H1 (cell line): Measurements from ENCODE around the gene PRKD3. TPM values are rescaled to one million over a fixed set of nuclear protein-coding genes. Genes with fewer than 3 reads are reported as not detected.

Experiments used
- CTCF ChIA-PET: fragments of 300-600 bp; sonication (Branson Sonifier 250); formaldehyde crosslinking; loops from one replicate; lab custom pipeline; 2021; ENCODE audit not compliant: partially characterized antibody; lab: Charles Lee
- POLR2A ChIA-PET: fragments of 300-600 bp; sonication (Branson Sonifier 250); formaldehyde crosslinking; loops from one replicate; lab custom pipeline; 2021; ENCODE audit warnings: inconsistent platforms; ENCODE audit not compliant: partially characterized antibody; lab: Charles Lee
- DNase-seq, 2 experiments: peaks; one replicate each; pipeline versions ENCODE4 v3.0.0 to v3.0.0-alpha.2; 2010 to 2022; ENCODE audit warnings: low spot score in 2 of 2, low read depth in 1 of 2, mixed read lengths in 1 of 2
- FAIRE-seq: peaks from 2 replicates; lab custom pipeline; 2011; peaks lifted over from hg19 to GRCh38; lab: Jason Lieb, UNC
- H2AFZ ChIP-seq: 2 replicates; pipeline ENCODE4 v1.8.1; 2012; ENCODE audit warnings: low read length, inconsistent platforms
- H2AK5ac ChIP-seq: 2 replicates; pipeline ENCODE4 v1.6.1; 2013; ENCODE audit warnings: low read depth, low read length
- H2BK120ac ChIP-seq: replicated peaks from 2 replicates; pipeline ENCODE3; 2013; ENCODE audit warnings: low read depth, low read length, inconsistent platforms
- H2BK12ac ChIP-seq: 2 replicates; pipeline ENCODE4 v1.6.1; 2013; ENCODE audit warnings: low read depth, low read length
- H2BK15ac ChIP-seq: 2 replicates; pipeline ENCODE4 v1.6.1; 2013; ENCODE audit warnings: low read length
- H2BK20ac ChIP-seq: 2 replicates; pipeline ENCODE4 v1.6.1; 2013; ENCODE audit warnings: low read length
- H2BK5ac ChIP-seq: 2 replicates; pipeline ENCODE4 v1.6.1; 2013; ENCODE audit warnings: low read depth, low read length
- H3K14ac ChIP-seq: 2 replicates; pipeline ENCODE4 v1.6.1; 2013; ENCODE audit warnings: inconsistent platforms; ENCODE audit not compliant: insufficient read length
- H3K18ac ChIP-seq: 2 replicates; pipeline ENCODE4 v1.6.1; 2013; ENCODE audit warnings: low read length; ENCODE audit errors: extremely low read depth
- H3K23ac ChIP-seq: 2 replicates; pipeline ENCODE4 v1.6.1; 2013; ENCODE audit warnings: inconsistent platforms; ENCODE audit not compliant: insufficient read length
- H3K23me2 ChIP-seq: 2 replicates; pipeline ENCODE4 v1.6.1; 2013; ENCODE audit warnings: low read depth, low read length
- H3K27ac ChIP-seq: 2 replicates; pipeline ENCODE4 v1.6.1; 2011; ENCODE audit warnings: low read depth, low read length, inconsistent platforms
- H3K27me3 ChIP-seq, 4 experiments: replicated peaks in 1 of 4; 1 replicate in 1 of 4; 2 replicates in 3 of 4; pipeline versions ENCODE4 v1.6.1 to v1.8.1; 2011 to 2013; ENCODE audit warnings: low read length in 3 of 4, mild to moderate bottlenecking in 3 of 4, inconsistent platforms in 2 of 4, mixed read lengths in 2 of 4, moderate library complexity in 1 of 4; ENCODE audit not compliant: control insufficient read depth in 3 of 4, insufficient read depth in 3 of 4; ENCODE audit errors: extremely low read depth in 1 of 4
- H3K36me3 ChIP-seq, 4 experiments: 2 replicates each; pipeline versions ENCODE4 v1.6.1 to v1.8.1; 2011 to 2013; ENCODE audit warnings: mild to moderate bottlenecking in 4 of 4, low read length in 3 of 4, moderate library complexity in 2 of 4, control low read depth in 1 of 4, inconsistent platforms in 1 of 4; ENCODE audit not compliant: insufficient read depth in 4 of 4, control insufficient read depth in 2 of 4
- H3K4ac ChIP-seq: replicated peaks from 2 replicates; pipeline ENCODE3; 2013; ENCODE audit warnings: low read length, low read depth, mixed read lengths, inconsistent platforms; ENCODE audit not compliant: insufficient read length
- H3K4me1 ChIP-seq, 4 experiments: replicated peaks in 1 of 4; 1 replicate in 1 of 4; 2 replicates in 3 of 4; pipeline versions ENCODE4 v1.6.1 to v1.8.1; 2011 to 2013; ENCODE audit warnings: low read length in 3 of 4, inconsistent platforms in 2 of 4, mixed read lengths in 1 of 4; ENCODE audit not compliant: insufficient read depth in 4 of 4, control insufficient read depth in 3 of 4
- H3K4me2 ChIP-seq, 2 experiments: 2 replicates each; pipeline versions ENCODE4 v1.6.1 to v1.8.1; 2011 to 2013; ENCODE audit warnings: low read depth in 2 of 2, low read length in 2 of 2, control low read depth in 1 of 2, inconsistent platforms in 1 of 2, mild to moderate bottlenecking in 1 of 2; ENCODE audit not compliant: insufficient read depth in 1 of 2
- H3K4me3 ChIP-seq, 4 experiments: fragments of 200-600, 300-600 bp in 1 of 4; sonication (generic), shearing (Covaris generic), sonication (Bioruptor Twin) in 1 of 4; 2 replicates each; pipeline versions ENCODE4 v1.5.1 to v1.8.1; 2011 to 2016; ENCODE audit warnings: low read length in 4 of 4, low read depth in 3 of 4, control low read depth in 2 of 4, inconsistent platforms in 2 of 4, mild to moderate bottlenecking in 2 of 4, mixed read lengths in 1 of 4, moderate library complexity in 1 of 4; ENCODE audit not compliant: insufficient read depth in 2 of 4; ENCODE audit errors: extremely low read depth in 1 of 4
- H3K56ac ChIP-seq: replicated peaks from 2 replicates; pipeline ENCODE3; 2013; ENCODE audit warnings: low read depth, mild to moderate bottlenecking, mixed read lengths, low read length, inconsistent platforms; ENCODE audit not compliant: insufficient read length
- H3K79me1 ChIP-seq: 2 replicates; pipeline ENCODE4 v1.6.1; 2013; ENCODE audit warnings: low read depth, low read length, control low read depth
- H3K79me2 ChIP-seq, 2 experiments: 2 replicates each; pipeline versions ENCODE4 v1.6.1 to v1.8.1; 2012 to 2013; ENCODE audit warnings: low read length in 2 of 2, mild to moderate bottlenecking in 2 of 2, inconsistent platforms in 1 of 2; ENCODE audit not compliant: insufficient read depth in 2 of 2, control insufficient read depth in 1 of 2
- H3K9ac ChIP-seq, 4 experiments: replicated peaks in 1 of 4; 1 replicate in 1 of 4; 2 replicates in 3 of 4; pipeline versions ENCODE4 v1.6.1 to v1.8.1; 2011 to 2013; ENCODE audit warnings: low read depth in 3 of 4, low read length in 3 of 4, control low read depth in 2 of 4, mild to moderate bottlenecking in 2 of 4, moderate library complexity in 2 of 4, inconsistent platforms in 1 of 4; ENCODE audit errors: extremely low read depth in 1 of 4
- H3K9me3 ChIP-seq, 2 experiments: 2 replicates each; pipeline versions ENCODE4 v1.6.1 to v1.8.1; 2012 to 2013; ENCODE audit warnings: mild to moderate bottlenecking in 2 of 2, moderate library complexity in 2 of 2, control low read depth in 1 of 2, inconsistent platforms in 1 of 2, low read depth in 1 of 2, low read length in 1 of 2, mixed read lengths in 1 of 2; ENCODE audit not compliant: insufficient read depth in 2 of 2
- H4K20me1 ChIP-seq, 2 experiments: replicated peaks in 1 of 2; 2 replicates each; pipeline versions ENCODE3 to v1.8.1; 2011 to 2013; ENCODE audit warnings: inconsistent platforms in 2 of 2, low read length in 2 of 2, mild to moderate bottlenecking in 1 of 2; ENCODE audit not compliant: insufficient read depth in 2 of 2, control insufficient read depth in 1 of 2
- H4K5ac ChIP-seq: 2 replicates; pipeline ENCODE4 v1.6.1; 2013; ENCODE audit warnings: low read length, low read depth, mixed read lengths, inconsistent platforms; ENCODE audit not compliant: insufficient read length
- H4K8ac ChIP-seq: 2 replicates; pipeline ENCODE4 v1.8.0; 2013; ENCODE audit warnings: mild to moderate bottlenecking, moderate library complexity, low read length, inconsistent platforms; ENCODE audit not compliant: insufficient read depth; ENCODE audit errors: extremely low read depth
- H4K91ac ChIP-seq: replicated peaks from 2 replicates; pipeline ENCODE3; 2013; ENCODE audit warnings: low read length, mixed read lengths, inconsistent platforms; ENCODE audit not compliant: insufficient read length
- BCL11A ChIP-seq, 2 experiments: IDR thresholded peaks; one replicate each; pipeline ENCODE4 v1.6.1; 2011; ENCODE audit warnings: low read depth in 2 of 2, low read length in 2 of 2, mild to moderate bottlenecking in 2 of 2
- CBX8 ChIP-seq: fragments of 300-800, 300-1000 bp; sonication (generic); IDR thresholded peaks from 2 replicates; pipeline ENCODE4 v1.7.1; 2016; ENCODE audit warnings: low read depth, low read length, borderline replicate concordance
- JUN ChIP-seq: IDR thresholded peaks from 2 replicates; pipeline ENCODE4 v1.6.1; 2011; ENCODE audit warnings: low read depth, mild to moderate bottlenecking, improper control_type of control experiment, low read length
- KDM4A ChIP-seq: IDR thresholded peaks from one replicate; pipeline ENCODE4 v1.7.1; 2012; ENCODE audit warnings: low read depth, mild to moderate bottlenecking, moderate library complexity, low read length, inconsistent platforms; ENCODE audit not compliant: severe bottlenecking
- KDM5A ChIP-seq: fragments of 200-600 bp; IDR thresholded peaks from 2 replicates; pipeline ENCODE4 v1.7.1; 2012; ENCODE audit warnings: mild to moderate bottlenecking, low read length, inconsistent platforms, mixed read lengths
- POU5F1 ChIP-seq: IDR thresholded peaks from 2 replicates; pipeline ENCODE4 v1.6.1; 2011; ENCODE audit warnings: low read depth, mild to moderate bottlenecking, low read length, moderate library complexity
- RFX5 ChIP-seq: IDR thresholded peaks from 2 replicates; pipeline ENCODE4 v1.6.1; 2011; ENCODE audit warnings: low read depth, low read length, improper control_type of control experiment, borderline replicate concordance
- SIN3A ChIP-seq, 2 experiments: IDR thresholded peaks in 1 of 2; conservative IDR thresholded peaks in 1 of 2; 2 replicates each; pipeline ENCODE4 v1.6.1; 2011 to 2012; ENCODE audit warnings: low read length in 2 of 2, improper control_type of control experiment in 1 of 2, low read depth in 1 of 2, mild to moderate bottlenecking in 1 of 2
- SIRT6 ChIP-seq: IDR thresholded peaks from one replicate; pipeline ENCODE4 v1.7.1; 2012; ENCODE audit warnings: low read length, inconsistent platforms
- TAF7 ChIP-seq: optimal IDR thresholded peaks from 2 replicates; pipeline ENCODE3; 2011; ENCODE audit warnings: low read depth, mild to moderate bottlenecking, inconsistent platforms, low read length, moderate library complexity, borderline replicate concordance
- TBP ChIP-seq: IDR thresholded peaks from 2 replicates; pipeline ENCODE4 v1.6.1; 2011; ENCODE audit warnings: low read depth, low read length, improper control_type of control experiment
- TCF12 ChIP-seq: IDR thresholded peaks from 2 replicates; pipeline ENCODE4 v1.6.1; 2011; ENCODE audit warnings: low read depth, mild to moderate bottlenecking, low read length
- TEAD4 ChIP-seq: IDR thresholded peaks from 2 replicates; pipeline ENCODE4 v1.6.1; 2012; ENCODE audit warnings: low read depth, low read length, inconsistent platforms, mixed read lengths
- YY1 ChIP-seq: IDR thresholded peaks from 2 replicates; pipeline ENCODE4 v1.6.1; 2011; ENCODE audit warnings: low read depth, mild to moderate bottlenecking, low read length
- WGBS, 2 experiments: shearing (Covaris generic) in 1 of 2; methylation state at CpG; one replicate each; pipeline versions ENCODE4 v1.1.6 to v1.1.7; 2013 to 2015; ENCODE audit warnings: low lambda C conversion rate in 2 of 2, mixed read lengths in 2 of 2, inconsistent platforms in 1 of 2, low coverage in 1 of 2, missing lambda C conversion rate in 1 of 2; ENCODE audit not compliant: insufficient replicate concordance in 2 of 2, insufficient coverage in 1 of 2, insufficient read length in 1 of 2; ENCODE audit errors: extremely low coverage in 1 of 2, missing lambda C conversion rate in 1 of 2; 5-methylcytosine and 5-hydroxymethylcytosine counted together
- polyA plus RNA-seq, 7 experiments: library from polyadenylated mRNA; depleted of rRNA in 3 of 7; stranded (reverse) in 5 of 7; unstranded in 2 of 7; fragments of >200 nt in 5 of 7; fragments of 200-250 nt in 2 of 7; gene quantifications; 1 replicate in 5 of 7; 2 replicates in 1 of 7; 4 replicates in 1 of 7; pipeline versions ENCODE4 v1.2.1 to v1.2.3, GENCODE V29; 2011 to 2013; ENCODE audit warnings: missing spikeins in 2 of 7, mixed read lengths in 2 of 7
- total RNA-seq: library from RNA; stranded (reverse); fragmentation: NEBNext Ultra II Directional; extraction: Animal tissue kit (Norgen Biotek cat#: 25700); gene quantifications from 2 replicates; pipeline ENCODE4 v1.2.1, GENCODE V29; 2021
- TF ChIP-seq, protein P1 (sequence below): IDR thresholded peaks from 2 replicates; pipeline ENCODE4 v1.6.1; 2012; ENCODE audit warnings: inconsistent platforms

Gene PRKD3
- total and polyA plus RNA-seq, 2 of the 8 experiments (the other 6 are each of a cell fraction or from before 2014, with no cell fraction given) = 12.0 to 63.3 TPM

DNA sequence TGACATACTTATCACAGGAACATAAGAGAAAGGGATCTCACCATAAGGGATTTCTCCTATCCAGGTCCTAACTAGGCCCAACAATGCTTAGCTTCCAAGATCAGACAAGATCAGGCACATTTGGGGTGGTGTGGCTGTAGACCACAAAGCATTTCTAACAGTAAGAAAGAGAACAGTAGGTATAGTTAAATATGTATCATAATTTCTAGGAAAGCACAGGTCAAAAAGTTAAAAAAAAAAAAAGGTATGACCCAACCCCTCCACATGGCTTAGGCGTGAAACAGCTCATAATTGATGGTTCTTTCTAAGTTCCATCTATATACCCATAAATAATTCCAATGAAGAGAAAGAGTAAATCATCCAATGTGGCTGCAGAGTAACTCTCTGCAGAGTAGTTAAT is 6.9 kb downstream of the PRKD3 start:
- POLR2A ChIA-PET = interaction anchor here (1.0 kb wide), 1 partner anchor 9 kb away, joined by 3 read pairs; no protein-coding TSS in a partner anchor
- no peak overlapping the region for H4K8ac ChIP-seq
- 100% methylated on average over 1 of the region's 1 CpG; no CpG with 5 or more reads in 1 of the 2 experiments for WGBS, 2 experiments
- TF ChIP-seq KDM5A (no peak), JUN (no peak), TAF7 (no peak), SIRT6 (no peak), YY1 (no peak), TEAD4 (no peak), SIN3A (conservative IDR thresholded peaks at IDR 0.05 in 1 of 2, IDR thresholded peaks at IDR 0.05 in 1 of 2; ENCODE audit: low read depth in 1 of 2, low read length in 2 of 2) (no peak), TCF12 (no peak), RFX5 (no peak), TBP (no peak), KDM4A (no peak), BCL11A (IDR thresholded peaks at IDR 0.05; ENCODE audit: low read depth in 2 of 2, low read length in 2 of 2) (no peak), POU5F1 (no peak), CBX8 (no peak)
- TF ChIP-seq, protein P1, sequence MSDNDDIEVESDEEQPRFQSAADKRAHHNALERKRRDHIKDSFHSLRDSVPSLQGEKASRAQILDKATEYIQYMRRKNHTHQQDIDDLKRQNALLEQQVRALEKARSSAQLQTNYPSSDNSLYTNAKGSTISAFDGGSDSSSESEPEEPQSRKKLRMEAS = no peak

More for the DNA sequence above, 6.9 kb downstream of the PRKD3 start:
- Histone ChIP-seq H2AFZ (no peak overlapping the region), H3K4me2 (no peak overlapping the region), H4K5ac (no peak overlapping the region), H3K14ac (no peak overlapping the region), H4K20me1 (peaks cover 2 to 4% of the 10 kb centered on the region in 2 experiments), H3K4ac (no peak overlapping the region), H3K4me3 (no peak overlapping the region), H3K9me3 (no peaks in the 10 kb centered on the region), H3K23me2 (no peaks in the 10 kb centered on the region), H3K18ac (no peak overlapping the region), H2BK15ac (no peak overlapping the region), H3K27me3 (no peaks in the 10 kb centered on the region), H2AK5ac (no peak overlapping the region), H3K79me2 (peaks cover 7 to 99% of the 10 kb centered on the region in 2 experiments; a peak in 3 of 4 replicates), H3K23ac (no peak overlapping the region), H2BK12ac (no peak overlapping the region), H3K36me3 (peaks cover 0 to 5% (median 0%) of the 10 kb centered on the region in 4 experiments; a peak in 2 of 8 replicates), H3K27ac (no peak overlapping the region), H2BK5ac (no peak overlapping the region), H3K9ac (no peak overlapping the region), H2BK20ac (no peak overlapping the region), H2BK120ac (no peak overlapping the region), H3K56ac (no peak overlapping the region), H3K79me1 (no peaks in the 10 kb centered on the region; the same call in 1 of the 2 replicates), H3K4me1 (no peaks in the 10 kb centered on the region; a peak in 3 of 7 replicates), H4K91ac (no peak overlapping the region)
- FAIRE-seq (no peak), DNase-seq (no peak)
- CTCF ChIA-PET = interaction anchor here (1.2 kb wide), 1 partner anchor 59 kb away, joined by 3 read pairs; no protein-coding TSS in a partner anchor
